HG03575 (cell line): ENCODE measurements around the gene HDDC2.
"Not testable (repeated sequence)": the region's sequence is repeated elsewhere in the genome, so short reads cannot be mapped to it uniquely, and the experiment has no call there.

Source experiments
- ATAC-seq: cut with Tn5 transposase; IDR thresholded peaks from one replicate; pipeline ENCODE4 v1.9.1; 2021; ENCODE audit not compliant: unreplicated experiment, insufficient number of reproducible peaks, low FRiP score; ENCODE audit errors: extremely low read depth

The HDDC2 gene

DNA sequence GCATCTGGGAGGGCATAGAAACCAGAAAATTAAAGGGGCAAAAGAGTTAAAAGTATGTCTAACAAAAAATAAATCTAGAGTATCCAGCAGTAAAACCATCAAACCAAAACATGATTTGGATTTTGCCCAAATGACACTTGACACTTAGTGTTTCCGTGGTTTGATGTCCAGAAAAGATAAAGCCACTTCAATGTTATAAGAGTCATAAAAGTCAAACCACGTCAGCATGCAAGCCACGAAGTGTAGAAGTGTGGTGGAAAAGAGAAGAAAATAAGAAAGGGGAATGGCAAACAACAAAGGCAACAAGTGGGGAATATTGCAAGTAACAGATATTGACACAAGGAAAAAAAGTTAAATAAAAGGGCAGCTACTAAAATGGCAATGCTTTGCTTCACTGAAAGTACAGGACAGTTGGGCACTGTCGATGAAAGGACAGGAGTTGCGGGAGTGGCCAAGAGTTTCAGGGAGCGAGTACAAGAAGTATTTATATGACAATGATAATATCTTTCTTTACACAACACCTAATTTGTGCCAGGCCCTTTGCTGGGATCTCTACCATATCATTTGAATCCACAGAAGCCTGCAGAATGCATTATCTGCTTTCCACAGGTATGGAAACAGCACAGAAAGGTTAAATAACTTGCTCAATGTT, 6.3 kb upstream of the HDDC2 start:
- no peak for ATAC-seq

DNA sequence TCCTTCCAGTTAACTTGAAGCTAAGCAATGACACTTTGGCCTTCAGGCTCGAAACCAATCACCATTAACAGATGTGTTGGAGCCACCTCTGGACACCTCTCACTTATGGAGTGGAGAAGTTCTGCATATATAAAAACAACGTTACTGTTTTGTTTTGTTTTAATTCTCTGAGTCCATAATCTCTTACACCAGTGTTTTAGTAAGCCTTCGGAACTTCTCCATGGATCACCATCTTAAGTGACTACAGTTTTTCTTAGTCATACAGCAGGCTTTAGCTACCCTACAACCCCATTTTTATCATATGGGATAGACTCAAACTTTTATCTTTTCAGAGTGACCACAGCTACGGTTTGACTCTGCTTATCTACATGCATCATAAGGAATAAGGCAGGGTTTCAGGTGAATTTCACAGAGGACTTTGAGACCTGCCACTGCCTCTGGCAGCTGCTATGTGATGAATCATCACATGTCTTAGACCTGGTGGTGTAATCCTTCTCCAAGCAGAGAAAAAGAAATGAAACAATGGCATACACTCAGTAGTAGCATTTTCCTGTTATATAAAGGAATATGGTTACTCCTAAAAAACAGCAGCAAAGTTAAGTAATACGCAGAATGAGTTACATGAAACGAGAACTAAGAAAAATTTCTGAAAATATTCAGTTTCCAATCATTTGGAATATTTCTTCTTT, 5.5 kb upstream of the HDDC2 start:
- ATAC-seq: no peak

GRCh38 chr6:125306756-125307149, 5.0 kb upstream of the HDDC2 start:
- ATAC-seq: no peak

GRCh38 chr6:125304970-125305660, 3.3 kb upstream of the HDDC2 start:
- no peak for ATAC-seq

GRCh38 chr6:125303512-125303854, 1.7 kb upstream of the HDDC2 start:
- no peak for ATAC-seq

- ATAC-seq: no peak
Observed at GRCh38 chr6:125302840-125303511, 1.2 kb upstream of the HDDC2 start.

DNA sequence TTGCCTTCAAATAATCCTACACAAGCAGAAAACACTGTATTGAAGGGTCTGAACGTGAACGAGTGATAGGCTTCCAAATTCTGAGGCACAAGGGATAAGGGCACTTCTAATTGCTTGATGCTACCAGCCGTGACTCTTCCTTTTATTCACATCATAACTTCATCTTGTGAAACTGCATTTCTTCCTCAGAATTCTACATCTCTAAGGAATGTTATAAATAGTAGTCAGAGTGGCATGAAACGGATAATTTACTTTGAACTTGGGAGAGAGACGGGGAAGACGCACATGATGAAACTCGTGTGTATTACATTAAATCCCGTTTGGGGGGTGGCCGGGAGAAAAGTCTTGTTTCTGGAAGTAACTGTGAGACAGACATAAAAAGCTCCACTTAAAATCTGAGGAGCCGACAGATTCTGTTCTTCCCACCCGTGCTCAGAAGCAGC, 754 bp downstream of the HDDC2 start:
- no peak for ATAC-seq

- no peak for ATAC-seq
Observed at GRCh38 chr6:125299257-125299656, 2.5 kb downstream of the HDDC2 start.

DNA sequence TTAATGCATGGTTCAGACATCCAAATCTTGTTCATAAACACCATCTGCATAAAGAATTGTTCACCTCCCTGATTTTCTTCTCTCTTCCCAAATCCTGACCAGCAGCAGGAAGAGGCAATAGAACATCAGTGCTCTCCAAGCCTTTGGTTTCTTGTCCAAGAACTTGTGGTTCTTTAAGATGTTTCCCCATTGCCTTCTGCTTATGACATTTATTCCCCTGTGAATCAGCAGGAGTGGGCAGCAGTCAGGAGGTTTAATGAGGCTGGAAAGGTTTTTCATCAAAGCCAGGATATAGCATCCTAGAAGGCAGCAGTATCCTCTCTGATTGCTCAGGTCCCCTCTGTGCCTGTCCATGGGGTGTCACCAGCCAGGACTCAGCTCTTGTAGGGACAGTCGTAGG, 5.3 kb downstream of the HDDC2 start:
- ATAC-seq: no peak

DNA sequence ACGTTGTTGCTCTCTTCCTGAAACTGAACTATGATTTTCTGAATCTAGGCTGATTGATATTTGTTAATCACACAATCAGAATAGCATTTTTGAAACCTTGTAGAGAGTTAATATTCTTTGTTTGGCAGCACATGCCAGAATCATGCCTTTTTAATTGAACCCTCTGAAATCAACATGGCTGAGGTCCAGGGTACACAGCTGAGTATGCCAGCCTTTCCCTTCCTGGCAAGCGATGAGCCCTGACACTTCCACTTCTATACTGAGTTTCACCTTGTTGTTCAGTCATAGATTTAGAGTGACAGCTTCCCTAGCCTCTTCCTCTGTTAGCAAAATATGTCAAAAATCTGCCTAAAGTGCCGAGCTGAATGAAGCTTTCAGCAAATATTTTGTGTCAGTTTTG, 6.8 kb downstream of the HDDC2 start:
- ATAC-seq: no peak

DNA sequence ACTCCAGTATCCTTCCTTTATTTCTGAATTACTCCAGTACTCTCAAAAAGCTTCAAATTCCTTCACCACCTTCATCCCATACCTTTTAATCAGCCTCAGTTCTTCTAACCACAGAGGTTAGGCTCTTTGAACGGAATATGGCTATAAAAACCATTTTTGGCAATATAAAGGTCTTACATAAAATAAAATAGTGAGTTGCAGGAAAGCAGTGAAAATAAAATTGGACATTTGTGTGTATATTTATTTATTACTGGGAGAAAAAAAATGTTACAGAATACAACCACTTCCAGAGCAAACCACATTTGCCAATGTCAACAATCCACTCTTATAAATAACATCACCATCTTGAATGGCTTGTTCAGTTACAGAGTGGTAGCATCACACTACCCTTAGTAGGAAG, 7.7 kb downstream of the HDDC2 start:
- ATAC-seq: no peak

- no peak for ATAC-seq
Observed at GRCh38 chr6:125293587-125293986, 8.2 kb downstream of the HDDC2 start.

GRCh38 chr6:125287718-125288117, 14.0 kb downstream of the HDDC2 start:
- no peak for ATAC-seq

GRCh38 chr6:125285936-125286335, 15.8 kb downstream of the HDDC2 start:
- ATAC-seq: no peak

DNA sequence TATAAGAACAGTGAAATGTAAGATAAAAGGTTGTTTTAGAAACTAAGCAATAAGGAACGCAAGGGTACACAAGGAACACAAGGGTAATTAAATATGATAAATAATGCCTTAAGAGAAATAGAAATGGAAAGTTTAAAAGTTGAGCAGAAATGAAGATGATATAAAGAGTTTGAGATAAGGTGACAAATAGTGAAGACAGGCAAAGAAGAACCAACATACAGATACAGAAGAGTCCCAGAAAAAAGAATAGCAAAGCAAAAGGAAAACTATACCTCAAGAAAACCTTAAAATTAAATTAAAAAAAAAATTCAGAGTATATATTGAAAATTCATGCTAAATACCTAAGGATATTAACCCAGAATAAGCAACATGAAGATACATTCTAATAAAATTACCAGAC, 16.4 kb downstream of the HDDC2 start:
- no peak for ATAC-seq

DNA sequence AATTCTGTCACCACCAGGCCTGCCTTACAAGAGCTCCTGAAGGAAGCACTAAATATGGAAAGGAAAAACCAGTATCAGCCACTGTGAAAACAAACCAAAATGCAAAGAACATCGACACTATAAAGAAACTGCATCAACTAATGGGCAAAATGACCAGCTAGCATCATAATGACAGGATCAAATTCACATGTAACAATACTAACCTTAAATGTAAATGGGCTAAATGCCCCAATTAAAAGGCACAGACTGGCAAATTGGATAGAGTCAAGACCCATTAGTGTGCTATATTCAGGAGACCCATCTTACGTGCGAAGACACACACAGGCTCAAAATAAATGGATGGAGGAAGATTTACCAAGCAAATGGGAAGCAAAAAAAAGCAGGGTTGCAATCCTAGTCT, 19.3 kb downstream of the HDDC2 start:
- ATAC-seq: not testable (repeated sequence)

- ATAC-seq: not testable (repeated sequence)
Observed at GRCh38 chr6:125280370-125281035, 21.3 kb downstream of the HDDC2 start.

- ATAC-seq: no peak
Observed at GRCh38 chr6:125279961-125280360, 21.8 kb downstream of the HDDC2 start.

DNA sequence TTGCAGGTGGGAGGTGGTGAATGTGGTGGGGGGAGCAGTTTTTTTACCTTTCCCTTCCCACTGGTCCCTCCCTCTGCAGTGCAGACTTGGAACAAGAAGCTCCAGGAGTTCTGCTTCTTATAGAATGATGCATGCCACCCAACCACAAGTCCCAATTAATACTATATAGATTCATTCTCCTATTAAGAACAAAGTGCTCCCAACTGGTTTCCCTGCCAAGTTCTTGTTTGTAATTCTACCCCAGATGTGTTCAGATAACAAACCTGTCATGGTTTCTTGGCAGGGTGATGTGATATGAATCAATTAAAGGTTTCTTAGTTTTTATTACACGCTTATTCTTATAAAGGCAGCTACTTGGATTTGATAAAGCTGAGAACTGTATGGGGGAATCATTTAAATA, 23.9 kb downstream of the HDDC2 start:
- no peak for ATAC-seq
